GM18505 (cell line): ENCODE data around the gene KLHL26.

Source experiments
- ATAC-seq: cut with Tn5 transposase; IDR thresholded peaks from one replicate; pipeline ENCODE4 v1.9.1; 2021; ENCODE audit not compliant: unreplicated experiment
- POLR2A ChIP-seq: IDR thresholded peaks from 4 replicates; pipeline ENCODE4 v1.6.1; 2011; ENCODE audit warnings: borderline replicate concordance; ENCODE audit not compliant: insufficient read depth, insufficient read length; ENCODE audit errors: extremely low read depth

KLHL26 gene

DNA sequence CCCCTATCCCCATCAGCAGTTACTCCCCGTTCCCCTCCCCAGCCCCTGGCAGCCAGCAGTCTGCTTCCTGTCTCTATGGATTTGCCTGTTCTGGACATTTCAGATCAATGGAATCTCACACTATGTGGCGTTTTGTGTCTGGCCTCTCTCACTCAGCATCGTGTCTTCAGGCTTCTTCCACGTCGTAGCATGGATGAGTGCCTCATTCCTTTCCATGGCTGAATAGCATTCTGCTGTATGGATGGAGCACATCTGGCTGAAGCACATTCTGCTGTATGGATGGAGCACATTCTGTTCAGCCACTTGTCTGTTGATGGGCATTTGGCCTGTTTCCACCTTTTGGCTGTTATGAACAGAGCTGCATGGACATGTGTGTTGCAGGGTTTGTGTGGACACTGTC is 76.2 kb downstream of the KLHL26 start:
- no peak for TF ChIP-seq POLR2A
- ATAC-seq = no peak

DNA sequence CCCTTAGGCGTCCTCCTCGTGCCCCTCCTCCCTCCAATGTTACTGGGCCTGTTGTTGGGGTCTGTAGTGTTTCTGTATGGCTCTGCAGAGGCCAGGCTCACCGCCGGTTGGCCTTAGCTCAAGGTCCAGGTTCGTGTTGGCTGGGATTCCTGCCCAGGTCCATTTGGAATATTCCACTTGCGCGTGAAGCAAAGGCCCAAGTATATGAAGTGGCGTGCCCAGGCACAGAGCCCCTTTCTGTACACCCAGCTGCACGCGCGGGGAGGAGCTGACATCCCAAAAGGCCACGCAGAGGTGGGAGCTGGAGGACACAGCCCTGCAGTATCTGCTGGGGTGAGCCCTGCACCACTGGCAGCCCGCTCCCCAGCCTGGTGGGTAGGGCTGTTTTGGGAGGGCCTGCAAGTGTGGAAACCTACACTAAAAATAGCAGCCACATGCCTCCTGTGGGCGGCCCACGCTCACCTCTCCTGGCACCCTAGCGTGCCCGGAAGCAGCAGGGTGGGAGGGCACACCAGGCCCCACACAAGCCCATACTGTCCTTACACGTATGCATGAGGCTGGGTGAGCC is 76.8 kb downstream of the KLHL26 start:
- TF ChIP-seq POLR2A = no peak
- ATAC-seq = no peak

- ATAC-seq = no peak
- no peak for TF ChIP-seq POLR2A
These were observed 78.6 kb downstream of the KLHL26 start for GRCh38 chr19:18715416-18715815.

DNA sequence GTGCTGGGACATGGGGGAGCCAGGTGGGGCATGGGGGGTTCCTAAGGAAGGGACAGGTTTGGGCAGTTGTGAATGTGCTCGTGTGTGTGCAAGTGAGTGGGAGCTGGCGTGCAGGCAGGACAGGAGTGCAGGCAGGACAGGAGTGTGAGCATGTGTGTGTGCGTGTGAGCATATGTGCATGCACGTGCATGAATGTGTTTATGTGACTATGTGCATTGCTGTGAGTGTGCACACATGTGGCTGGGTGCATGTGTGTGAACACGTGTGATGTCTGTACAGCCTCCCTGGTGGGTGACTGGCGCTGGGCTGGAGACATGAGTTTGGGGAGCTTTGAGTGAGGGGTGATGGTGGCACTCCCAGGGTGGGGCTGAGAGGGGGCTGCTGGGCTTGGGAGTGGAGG is 80.0 kb downstream of the KLHL26 start:
- ATAC-seq = no peak
- no peak for TF ChIP-seq POLR2A

GRCh38 chr19:18717601-18718000 is 80.8 kb downstream of the KLHL26 start:
- no peak for ATAC-seq
- TF ChIP-seq POLR2A = no peak

DNA sequence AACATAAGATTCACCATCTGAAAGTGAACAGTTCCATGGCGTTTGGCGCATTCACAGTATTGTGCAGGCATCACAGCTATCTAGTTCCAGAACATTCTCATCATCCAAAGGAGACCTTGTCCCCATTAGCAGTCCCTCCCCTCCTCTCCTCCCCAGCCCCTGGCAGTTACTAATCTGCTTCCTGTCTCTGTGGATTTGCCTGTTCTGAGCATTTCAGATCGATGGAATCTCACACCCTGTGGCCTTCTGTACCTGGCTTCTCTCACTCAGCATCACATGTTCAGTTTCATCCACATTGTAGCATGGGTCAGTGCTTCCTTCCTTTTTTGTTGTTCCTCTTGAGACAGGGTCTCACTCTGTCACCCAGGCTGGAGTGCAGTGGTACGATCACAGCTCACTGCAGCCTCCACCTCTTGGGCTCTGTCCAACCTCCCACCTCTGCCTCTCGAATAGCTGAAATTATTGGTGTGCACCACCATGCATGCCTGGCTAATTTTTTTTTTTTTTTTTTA is 81.2 kb downstream of the KLHL26 start:
- ATAC-seq = no peak
- no peak for TF ChIP-seq POLR2A

GRCh38 chr19:18718846-18719458 is 82.1 kb downstream of the KLHL26 start:
- no peak for TF ChIP-seq POLR2A
- ATAC-seq = no peak

GRCh38 chr19:18719541-18719940 is 82.7 kb downstream of the KLHL26 start:
- no peak for ATAC-seq
- no peak for TF ChIP-seq POLR2A
